HG03039 (cell line): Measurements from ENCODE around the gene NYNRIN.
"Not testable (repeated sequence)": the region's sequence is repeated elsewhere in the genome, so short reads cannot be mapped to it uniquely, and the experiment has no call there.

Experiments
- ATAC-seq: cut with Tn5 transposase; IDR thresholded peaks from one replicate; pipeline ENCODE4 v1.9.1; 2021; ENCODE audit warnings: mild to moderate bottlenecking, moderate library complexity; ENCODE audit not compliant: unreplicated experiment

NYNRIN gene

GRCh38 chr14:24369907-24370687 is 28.7 kb upstream of the NYNRIN start:
- no peak for ATAC-seq

- ATAC-seq = no peak
Measured at GRCh38 chr14:24370748-24371147, 28.1 kb upstream of the NYNRIN start.

- not testable (repeated sequence) for ATAC-seq
Measured at GRCh38 chr14:24371605-24372004, 27.2 kb upstream of the NYNRIN start.

- ATAC-seq = no peak
Measured at GRCh38 chr14:24372701-24373416, 25.9 kb upstream of the NYNRIN start.

GRCh38 chr14:24376448-24377070 is 22.2 kb upstream of the NYNRIN start:
- ATAC-seq = no peak

- ATAC-seq = no peak
Measured at GRCh38 chr14:24377126-24377525, 21.7 kb upstream of the NYNRIN start.

GRCh38 chr14:24377657-24378056 is 21.1 kb upstream of the NYNRIN start:
- ATAC-seq = no peak

- no peak for ATAC-seq
Measured at GRCh38 chr14:24378327-24378726, 20.5 kb upstream of the NYNRIN start.

- no peak for ATAC-seq
Measured at GRCh38 chr14:24378981-24379906, 19.6 kb upstream of the NYNRIN start.

GRCh38 chr14:24379907-24380730 is 18.7 kb upstream of the NYNRIN start:
- no peak for ATAC-seq

- no peak for ATAC-seq
Measured at GRCh38 chr14:24381363-24382063, 17.3 kb upstream of the NYNRIN start.

- no peak for ATAC-seq
Measured at GRCh38 chr14:24382064-24382371, 16.8 kb upstream of the NYNRIN start.

- ATAC-seq = no peak
Measured at GRCh38 chr14:24384169-24384568, 14.6 kb upstream of the NYNRIN start.

- no peak for ATAC-seq
Measured at GRCh38 chr14:24385524-24385923, 13.3 kb upstream of the NYNRIN start.

GRCh38 chr14:24387009-24387345 is 11.8 kb upstream of the NYNRIN start:
- no peak for ATAC-seq

GRCh38 chr14:24387579-24387978 is 11.2 kb upstream of the NYNRIN start:
- ATAC-seq = not testable (repeated sequence)

- no peak for ATAC-seq
Measured at GRCh38 chr14:24388474-24389179, 10.2 kb upstream of the NYNRIN start.

GRCh38 chr14:24389226-24389848 is 9.5 kb upstream of the NYNRIN start:
- ATAC-seq = no peak
